ENCODE results near the gene PCSK5. TPM values are rescaled to one million over a fixed set of nuclear protein-coding genes. Genes with fewer than 3 reads are reported as not detected.

PCSK5 gene
- total and polyA plus RNA-seq, 2 experiments from 2014 or later: 59.1 to 71.7 TPM

DNA sequence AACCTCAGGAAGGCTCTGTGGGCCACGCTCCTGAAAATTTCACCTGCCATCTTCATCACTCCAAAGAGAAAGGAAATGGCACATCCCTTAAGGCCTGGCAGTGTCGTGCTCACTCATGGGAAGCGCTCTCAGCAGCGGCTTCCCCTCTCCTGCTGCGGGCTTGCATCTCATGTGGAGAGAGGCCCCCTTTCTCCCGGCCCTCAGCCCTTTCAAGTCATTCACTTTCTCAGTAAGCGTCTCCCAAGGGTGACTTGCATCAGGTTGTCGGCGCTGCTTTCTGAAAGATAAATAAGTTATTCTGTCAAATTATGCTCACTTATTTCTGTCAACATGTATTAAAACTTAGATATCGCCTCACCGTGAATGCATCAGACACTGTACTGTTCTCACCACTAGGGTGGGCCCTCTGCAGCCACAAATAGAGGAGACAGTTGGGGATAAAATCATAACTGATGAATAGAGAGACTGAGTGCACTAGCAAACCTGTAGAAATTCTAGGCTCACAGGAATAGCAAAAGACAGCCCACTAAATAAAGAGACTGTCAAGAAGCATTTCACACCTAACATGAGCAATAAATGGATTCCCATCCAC is 329.2 kb downstream of the PCSK5 start:
- Histone ChIP-seq H3K9me2 (replicated peaks; ENCODE audit: insufficient read depth) (no peaks in the 10 kb centered on the region), H3K4me3 (no peak overlapping the region), H3K27me3 (no peaks in the 10 kb centered on the region), H3K4me2 (no peak overlapping the region), H3K9me3 (ENCODE audit: low read depth) (no peaks in the 10 kb centered on the region), H3K36me3 (replicated peaks; ENCODE audit: insufficient read depth, low read depth) (no peaks in the 10 kb centered on the region), H3K4me1 (ENCODE audit: insufficient read depth) (peaks cover 14% of the 10 kb centered on the region), H3K27ac (no peak overlapping the region), H3K79me2 (no peaks in the 10 kb centered on the region), H4K20me1 (ENCODE audit: insufficient read depth, poor library complexity, severe bottlenecking) (no peaks in the 10 kb centered on the region), H2AFZ (no peak overlapping the region)
- TF ChIP-seq EZH2phosphoT487 (IDR thresholded peaks at IDR 0.05; ENCODE audit: low read depth, severe bottlenecking, unreplicated experiment): no peak
- no peak for TF ChIP-seq EZH2 (IDR thresholded peaks at IDR 0.05; ENCODE audit: borderline replicate concordance)
- TF ChIP-seq, protein P1, sequence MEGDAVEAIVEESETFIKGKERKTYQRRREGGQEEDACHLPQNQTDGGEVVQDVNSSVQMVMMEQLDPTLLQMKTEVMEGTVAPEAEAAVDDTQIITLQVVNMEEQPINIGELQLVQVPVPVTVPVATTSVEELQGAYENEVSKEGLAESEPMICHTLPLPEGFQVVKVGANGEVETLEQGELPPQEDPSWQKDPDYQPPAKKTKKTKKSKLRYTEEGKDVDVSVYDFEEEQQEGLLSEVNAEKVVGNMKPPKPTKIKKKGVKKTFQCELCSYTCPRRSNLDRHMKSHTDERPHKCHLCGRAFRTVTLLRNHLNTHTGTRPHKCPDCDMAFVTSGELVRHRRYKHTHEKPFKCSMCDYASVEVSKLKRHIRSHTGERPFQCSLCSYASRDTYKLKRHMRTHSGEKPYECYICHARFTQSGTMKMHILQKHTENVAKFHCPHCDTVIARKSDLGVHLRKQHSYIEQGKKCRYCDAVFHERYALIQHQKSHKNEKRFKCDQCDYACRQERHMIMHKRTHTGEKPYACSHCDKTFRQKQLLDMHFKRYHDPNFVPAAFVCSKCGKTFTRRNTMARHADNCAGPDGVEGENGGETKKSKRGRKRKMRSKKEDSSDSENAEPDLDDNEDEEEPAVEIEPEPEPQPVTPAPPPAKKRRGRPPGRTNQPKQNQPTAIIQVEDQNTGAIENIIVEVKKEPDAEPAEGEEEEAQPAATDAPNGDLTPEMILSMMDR (IDR thresholded peaks at IDR 0.05; ENCODE audit: poor library complexity): no peak
- no peak for DNase-seq (ENCODE audit: low spot score)
- WGBS (ENCODE audit: low lambda C conversion rate, missing lambda C conversion rate): 85% methylated on average over 11 of the region's 11 CpGs

DNA sequence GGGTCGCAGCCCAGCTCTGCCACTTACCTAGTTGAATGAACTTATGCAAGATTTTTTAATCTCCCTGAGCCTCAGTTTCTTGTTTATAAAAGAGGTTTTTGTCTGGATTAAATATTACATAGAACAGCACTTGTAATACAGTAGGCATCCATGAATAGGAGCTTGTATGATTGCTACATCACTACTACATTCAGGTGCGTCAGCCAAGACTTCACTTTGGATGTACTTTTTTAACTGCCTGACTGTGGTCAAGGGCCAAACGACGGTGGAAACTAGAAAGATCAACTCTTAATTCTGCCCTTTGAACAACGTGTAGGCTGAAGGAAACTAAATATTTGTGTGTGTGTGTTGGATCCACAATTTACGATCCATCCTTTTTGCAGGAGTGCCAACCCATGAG is 330.9 kb downstream of the PCSK5 start:
- Histone ChIP-seq H3K27ac (no peak overlapping the region), H3K27me3 (no peaks in the 10 kb centered on the region), H4K20me1 (ENCODE audit: insufficient read depth, poor library complexity, severe bottlenecking) (no peaks in the 10 kb centered on the region), H3K79me2 (no peaks in the 10 kb centered on the region), H3K36me3 (replicated peaks; ENCODE audit: insufficient read depth, low read depth) (no peaks in the 10 kb centered on the region), H3K9me3 (ENCODE audit: low read depth) (no peaks in the 10 kb centered on the region), H3K4me1 (ENCODE audit: insufficient read depth) (peaks cover 9% of the 10 kb centered on the region), H2AFZ (no peak overlapping the region), H3K4me3 (no peak overlapping the region), H3K9me2 (replicated peaks; ENCODE audit: insufficient read depth) (no peaks in the 10 kb centered on the region), H3K4me2 (no peak overlapping the region)
- no peak for DNase-seq (ENCODE audit: low spot score)
- TF ChIP-seq EZH2 (IDR thresholded peaks at IDR 0.05; ENCODE audit: borderline replicate concordance): no peak
- TF ChIP-seq, protein P1 (IDR thresholded peaks at IDR 0.05; ENCODE audit: poor library complexity): no peak
- TF ChIP-seq EZH2phosphoT487 (IDR thresholded peaks at IDR 0.05; ENCODE audit: low read depth, severe bottlenecking, unreplicated experiment): no peak
- 69% methylated on average over 6 of the region's 6 CpGs for WGBS (ENCODE audit: low lambda C conversion rate, missing lambda C conversion rate)

DNA sequence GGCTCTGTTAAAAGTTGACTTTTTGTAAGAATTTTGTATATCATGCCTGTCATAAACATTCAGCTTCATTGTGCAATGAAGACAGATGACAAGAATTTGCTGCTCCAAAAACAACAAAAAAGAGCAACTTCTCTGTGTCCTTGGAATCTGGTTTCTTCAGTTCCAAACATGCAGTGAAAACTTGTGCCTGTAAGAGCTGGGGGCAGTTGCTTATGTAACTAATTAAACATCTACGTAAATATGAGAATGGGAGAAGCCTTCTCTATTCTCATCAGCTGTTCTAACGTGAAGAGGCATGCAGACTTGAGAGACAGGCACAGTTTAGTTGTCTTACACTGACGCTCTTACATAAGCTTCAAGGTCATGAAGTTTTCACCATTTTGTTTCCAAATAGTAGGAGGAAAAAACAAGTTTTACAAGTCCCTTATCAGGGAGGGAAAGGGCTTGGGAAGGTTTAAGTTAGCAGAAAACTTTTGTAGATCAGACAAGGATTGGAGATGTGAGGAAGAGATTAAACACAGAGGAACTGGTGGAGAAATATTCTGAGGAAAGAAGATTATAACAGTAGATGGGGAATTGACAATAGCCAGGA is 333.4 kb downstream of the PCSK5 start:
- no peaks in the 10 kb centered on the region for H3K9me2 ChIP-seq (replicated peaks; ENCODE audit: insufficient read depth)
- H3K9me3 ChIP-seq (ENCODE audit: low read depth): no peaks in the 10 kb centered on the region
- no peak overlapping the region for H3K27ac ChIP-seq
- no peak for DNase-seq (ENCODE audit: low spot score)
- H3K79me2 ChIP-seq: no peaks in the 10 kb centered on the region
- TF ChIP-seq EZH2phosphoT487 (IDR thresholded peaks at IDR 0.05; ENCODE audit: low read depth, severe bottlenecking, unreplicated experiment) (no peak), EZH2 (IDR thresholded peaks at IDR 0.05; ENCODE audit: borderline replicate concordance) (no peak)
- TF ChIP-seq, protein P1 (IDR thresholded peaks at IDR 0.05; ENCODE audit: poor library complexity): no peak
- no peak overlapping the region for H3K4me2 ChIP-seq
- H3K36me3 ChIP-seq (replicated peaks; ENCODE audit: insufficient read depth, low read depth): no peaks in the 10 kb centered on the region
- H3K27me3 ChIP-seq: no peaks in the 10 kb centered on the region
- no peaks in the 10 kb centered on the region for H4K20me1 ChIP-seq (ENCODE audit: insufficient read depth, poor library complexity, severe bottlenecking)
- no peak overlapping the region for H2AFZ ChIP-seq
- H3K4me1 ChIP-seq (ENCODE audit: insufficient read depth): peaks cover 9% of the 10 kb centered on the region
- no peak overlapping the region for H3K4me3 ChIP-seq
- WGBS (ENCODE audit: low lambda C conversion rate, missing lambda C conversion rate): 36% methylated on average over 3 of the region's 3 CpGs
